RWPE1 (cell line): ENCODE results near the gene AJAP1.

Source experiments
- CTCF ChIA-PET: fragments of 350-600 bp; sonication (Branson Sonifier 250); formaldehyde crosslinking; extraction: SDS; loops from one replicate; lab custom pipeline; 2021; lab: Yijun Ruan, JAX
- POLR2A ChIA-PET: fragments of 400-600 bp; formaldehyde crosslinking; extraction: SDS; loops from one replicate; lab custom pipeline; 2020; ENCODE audit warnings: antibody characterized with exemption; ENCODE audit not compliant: low non-redundant PET; lab: Yijun Ruan, JAX
- DNase-seq: peaks from one replicate; pipeline ENCODE4 v3.0.0; 2012; ENCODE audit warnings: low spot score
- H3K27ac ChIP-seq: fragments of 450-650 bp; 2 replicates; pipeline ENCODE4 v1.5.1; 2017
- TF ChIP-seq, protein P1 (sequence below): fragments of 450-650 bp; conservative IDR thresholded peaks from 2 replicates; pipeline ENCODE4 v1.5.1; 2017; ENCODE audit warnings: low read depth, mild to moderate bottlenecking

AJAP1 gene

DNA sequence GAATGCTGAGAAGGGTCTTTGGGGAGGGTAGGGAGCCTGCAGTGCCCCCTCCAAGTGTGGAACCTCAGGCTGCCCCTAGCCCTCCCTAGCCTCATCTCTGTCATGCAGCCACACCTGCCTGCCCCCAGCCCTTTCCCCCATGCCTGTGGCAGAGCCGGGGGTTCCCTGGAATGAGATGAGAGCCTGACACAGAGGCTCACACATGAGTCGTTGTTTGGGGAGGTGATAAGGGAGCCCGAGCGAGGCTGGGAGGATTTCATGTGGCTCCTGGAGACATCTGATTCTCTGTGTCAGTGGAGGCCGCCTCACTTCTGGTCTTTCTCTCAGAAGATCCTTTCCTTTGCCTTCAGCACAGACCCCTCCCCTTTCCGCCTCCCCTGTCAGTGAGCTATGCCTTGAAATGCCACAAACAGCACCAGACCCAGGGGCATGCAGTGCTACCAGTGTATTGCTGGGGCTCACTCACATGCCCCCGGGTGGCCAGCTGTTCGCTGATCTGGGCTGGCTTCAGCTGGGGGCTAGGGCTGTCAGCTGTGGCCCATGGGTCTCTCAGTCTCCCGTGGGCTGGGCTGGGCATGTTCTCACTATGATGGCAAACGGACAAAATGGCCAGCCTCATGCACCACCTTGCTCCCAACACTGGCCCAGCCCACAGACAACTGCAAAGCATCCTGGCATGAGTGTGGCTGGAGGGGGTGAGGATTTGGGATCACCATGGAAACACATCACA lies 102.6 kb downstream of the AJAP1 start:
- DNase-seq = no peak
- ChIA-PET POLR2A (no interaction called here), CTCF (interaction anchor here (0.6 kb wide), 1 partner anchor 844 kb away, joined by 5 read pairs; no protein-coding TSS in a partner anchor)
- H3K27ac ChIP-seq = no peak overlapping the region
- TF ChIP-seq, protein P1, sequence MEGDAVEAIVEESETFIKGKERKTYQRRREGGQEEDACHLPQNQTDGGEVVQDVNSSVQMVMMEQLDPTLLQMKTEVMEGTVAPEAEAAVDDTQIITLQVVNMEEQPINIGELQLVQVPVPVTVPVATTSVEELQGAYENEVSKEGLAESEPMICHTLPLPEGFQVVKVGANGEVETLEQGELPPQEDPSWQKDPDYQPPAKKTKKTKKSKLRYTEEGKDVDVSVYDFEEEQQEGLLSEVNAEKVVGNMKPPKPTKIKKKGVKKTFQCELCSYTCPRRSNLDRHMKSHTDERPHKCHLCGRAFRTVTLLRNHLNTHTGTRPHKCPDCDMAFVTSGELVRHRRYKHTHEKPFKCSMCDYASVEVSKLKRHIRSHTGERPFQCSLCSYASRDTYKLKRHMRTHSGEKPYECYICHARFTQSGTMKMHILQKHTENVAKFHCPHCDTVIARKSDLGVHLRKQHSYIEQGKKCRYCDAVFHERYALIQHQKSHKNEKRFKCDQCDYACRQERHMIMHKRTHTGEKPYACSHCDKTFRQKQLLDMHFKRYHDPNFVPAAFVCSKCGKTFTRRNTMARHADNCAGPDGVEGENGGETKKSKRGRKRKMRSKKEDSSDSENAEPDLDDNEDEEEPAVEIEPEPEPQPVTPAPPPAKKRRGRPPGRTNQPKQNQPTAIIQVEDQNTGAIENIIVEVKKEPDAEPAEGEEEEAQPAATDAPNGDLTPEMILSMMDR = no peak

DNA sequence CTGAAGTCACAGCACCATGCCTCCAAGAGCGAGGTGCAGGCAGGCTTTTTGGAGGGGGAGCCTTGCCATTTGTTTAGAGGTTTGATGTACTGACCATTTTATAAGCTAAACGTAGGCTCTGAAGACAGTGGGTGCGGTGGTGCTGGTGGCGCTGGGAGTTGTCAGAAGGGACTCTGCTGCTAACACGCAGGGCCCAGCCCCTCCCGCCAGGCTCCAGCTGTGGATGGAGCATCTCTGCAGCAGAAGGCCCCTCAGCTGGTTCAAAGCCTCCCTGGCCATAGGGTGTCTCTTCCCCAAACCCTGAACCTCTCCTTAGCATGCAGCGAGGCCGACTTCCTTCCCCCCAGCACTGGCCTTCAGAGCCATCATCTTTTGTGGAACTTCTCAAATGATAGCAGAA lies 105.3 kb downstream of the AJAP1 start:
- ChIA-PET POLR2A (no interaction called here), CTCF (no interaction called here)
- DNase-seq = no peak
- no peak overlapping the region for H3K27ac ChIP-seq
- TF ChIP-seq, protein P1 = no peak

DNA sequence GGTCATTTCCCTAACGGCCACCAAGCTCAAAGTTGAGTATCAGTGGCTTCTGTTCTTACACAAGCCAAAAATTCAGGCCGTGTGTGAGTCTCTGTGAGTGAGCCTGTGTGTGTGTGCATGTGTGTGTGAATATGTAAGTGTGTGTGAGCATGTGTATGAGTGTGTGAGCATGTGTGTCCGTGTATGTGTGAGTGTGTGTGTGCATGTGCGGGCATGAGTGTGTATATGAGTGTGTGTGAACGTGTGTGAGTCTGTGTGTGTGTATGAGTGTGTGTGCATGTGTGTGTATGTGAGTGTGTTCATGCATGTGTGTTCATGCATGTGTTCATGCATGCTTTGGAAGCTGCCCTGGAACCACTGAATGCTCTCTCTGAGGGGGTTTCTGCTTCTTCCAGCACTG lies 105.7 kb downstream of the AJAP1 start:
- ChIA-PET POLR2A (no interaction called here), CTCF (no interaction called here)
- TF ChIP-seq, protein P1 = no peak
- no peak for DNase-seq
- no peak overlapping the region for H3K27ac ChIP-seq

DNA sequence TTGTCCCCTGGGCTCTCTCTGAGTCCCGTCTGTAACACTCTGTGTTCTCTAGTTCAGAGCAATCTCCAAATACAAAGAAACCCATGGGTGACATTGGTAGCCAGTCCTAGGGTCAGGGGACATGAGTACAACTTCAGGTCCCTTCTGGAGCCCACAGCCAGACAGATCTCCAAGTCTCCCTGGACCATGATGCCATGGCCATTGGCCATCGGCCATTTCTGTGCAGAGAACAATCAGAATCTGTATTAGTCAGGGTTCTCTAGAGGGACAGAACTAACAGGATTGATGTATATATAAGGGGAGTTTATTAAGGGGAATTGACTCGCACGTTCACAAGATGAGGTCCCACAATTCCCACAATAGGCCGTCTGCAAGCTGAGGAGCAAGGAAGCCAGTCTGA lies 106.9 kb downstream of the AJAP1 start:
- CTCF ChIA-PET = no interaction called here
- TF ChIP-seq, protein P1 = no peak
- POLR2A ChIA-PET = no interaction called here

DNA sequence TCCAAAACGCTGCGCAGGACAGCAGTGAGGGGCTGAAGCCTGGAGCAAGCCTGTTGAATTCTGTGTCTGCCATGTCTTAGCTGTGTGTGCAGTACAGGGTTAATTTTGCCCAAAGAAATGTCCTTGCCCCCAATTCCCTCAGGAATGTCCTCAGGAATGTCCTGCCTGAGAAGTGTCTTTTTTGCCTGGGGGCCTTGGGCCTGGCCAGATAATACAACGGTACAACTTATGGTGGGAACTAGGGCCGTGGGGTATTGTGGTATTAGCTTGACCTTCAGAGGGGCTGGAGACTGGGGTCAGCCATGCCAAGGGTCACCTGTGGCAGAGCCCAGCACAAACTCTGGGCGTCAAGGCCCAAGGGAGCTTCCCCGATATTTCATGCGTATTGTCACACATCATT lies 107.7 kb downstream of the AJAP1 start:
- no peak overlapping the region for H3K27ac ChIP-seq
- ChIA-PET POLR2A (no interaction called here), CTCF (no interaction called here)
- DNase-seq = no peak
- TF ChIP-seq, protein P1 = no peak

More for the DNA sequence above, 106.9 kb downstream of the AJAP1 start:
- no peak overlapping the region for H3K27ac ChIP-seq
- no peak for DNase-seq

DNA sequence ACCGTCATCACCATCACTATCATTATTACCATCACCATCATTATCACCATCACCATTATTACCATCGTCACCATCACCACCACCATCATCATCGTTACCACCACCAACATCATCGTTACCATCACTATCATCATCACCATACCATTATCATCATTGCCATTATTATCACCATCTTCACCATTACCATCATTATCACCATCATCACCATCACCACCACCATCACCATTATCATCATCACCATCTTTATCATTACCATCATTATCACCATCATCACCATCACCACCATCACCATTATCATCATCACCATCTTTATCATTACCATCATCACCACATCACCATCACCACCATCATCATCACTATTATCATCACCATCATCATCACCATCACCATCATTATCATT lies 112.9 kb downstream of the AJAP1 start:
- POLR2A ChIA-PET = no interaction called here
- DNase-seq = no peak
- TF ChIP-seq, protein P1 = no peak
- CTCF ChIA-PET = no interaction called here
- H3K27ac ChIP-seq = no peak overlapping the region
